ENCODE results near the gene GABPB2. TPM values are rescaled to one million over a fixed set of nuclear protein-coding genes. Genes with fewer than 3 reads are reported as not detected.

GABPB2 gene
- total RNA-seq, 1 donor from 2014 or later = 3.7 TPM

- H3K27me3 ChIP-seq (ENCODE audit: control insufficient read depth, insufficient read depth, low read length) = peaks cover 3% of the 10 kb centered on the region
- TF ChIP-seq CTCF (IDR thresholded peaks at IDR 0.05; ENCODE audit: insufficient read depth, low read length, poor library complexity, severe bottlenecking) = no peak
- H3K4me3 ChIP-seq (ENCODE audit: low read depth, low read length) = no peak overlapping the region
- no peaks in the 10 kb centered on the region for H3K36me3 ChIP-seq (ENCODE audit: control insufficient read depth, insufficient read depth, low read length)
- DNase-seq (ENCODE audit: low read depth) = no peak
Measured at GRCh38 chr1:151144474-151145303, 74.1 kb downstream of the GABPB2 start.

GRCh38 chr1:151145304-151146071 lies 74.9 kb downstream of the GABPB2 start:
- no peak for TF ChIP-seq CTCF (IDR thresholded peaks at IDR 0.05; ENCODE audit: insufficient read depth, low read length, poor library complexity, severe bottlenecking)
- Histone ChIP-seq H3K4me3 (ENCODE audit: low read depth, low read length) (peak overlapping the region; percentile 81), H3K36me3 (ENCODE audit: control insufficient read depth, insufficient read depth, low read length) (no peaks in the 10 kb centered on the region), H3K27me3 (ENCODE audit: control insufficient read depth, insufficient read depth, low read length) (peaks cover 3% of the 10 kb centered on the region)
- DNase-seq (ENCODE audit: low read depth) = no peak

- H3K27me3 ChIP-seq (ENCODE audit: control insufficient read depth, insufficient read depth, low read length) = peaks cover 3% of the 10 kb centered on the region
- H3K4me3 ChIP-seq (ENCODE audit: low read depth, low read length) = peak overlapping the region; percentile 81
- TF ChIP-seq CTCF (IDR thresholded peaks at IDR 0.05; ENCODE audit: insufficient read depth, low read length, poor library complexity, severe bottlenecking) = no peak
- DNase-seq (ENCODE audit: low read depth) = no peak
- H3K36me3 ChIP-seq (ENCODE audit: control insufficient read depth, insufficient read depth, low read length) = no peaks in the 10 kb centered on the region
Measured at GRCh38 chr1:151146072-151146411, 75.5 kb downstream of the GABPB2 start.

- Histone ChIP-seq H3K36me3 (ENCODE audit: control insufficient read depth, insufficient read depth, low read length) (no peaks in the 10 kb centered on the region), H3K27me3 (ENCODE audit: control insufficient read depth, insufficient read depth, low read length) (peaks cover 3% of the 10 kb centered on the region), H3K4me3 (ENCODE audit: low read depth, low read length) (peak within 1 kb of the TSS; percentile 81)
- no peak for TF ChIP-seq CTCF (IDR thresholded peaks at IDR 0.05; ENCODE audit: insufficient read depth, low read length, poor library complexity, severe bottlenecking)
- no peak for DNase-seq (ENCODE audit: low read depth)
Measured at GRCh38 chr1:151146412-151147131, 76.0 kb downstream of the GABPB2 start, which contains the start of gene SEMA6C. SEMA6C (minus strand) TSS chr1:151146631; CDS start chr1:151142621, 4,010 bp downstream.

- TF ChIP-seq CTCF (IDR thresholded peaks at IDR 0.05; ENCODE audit: insufficient read depth, low read length, poor library complexity, severe bottlenecking) = no peak
- peaks cover 3% of the 10 kb centered on the region for H3K27me3 ChIP-seq (ENCODE audit: control insufficient read depth, insufficient read depth, low read length)
- peak overlapping the region; percentile 81 for H3K4me3 ChIP-seq (ENCODE audit: low read depth, low read length)
- H3K36me3 ChIP-seq (ENCODE audit: control insufficient read depth, insufficient read depth, low read length) = no peaks in the 10 kb centered on the region
- DNase-seq (ENCODE audit: low read depth) = no peak
Measured at GRCh38 chr1:151147132-151147503, 76.6 kb downstream of the GABPB2 start.

Measured in kidney epithelial cell (primary cell).